Stimulated activated CD8-positive, alpha-beta memory T cell treated with anti-CD3 and anti-CD28 coated beads, Interleukin-7, amount 100 ng/mL, for 48 hours (primary cell): ENCODE data around the gene GUF1.
A peak's percentile ranks its signal among the peaks of the same experiment; 100 is the strongest.

ENCODE experiments used
- DNase-seq, 2 donors: peaks; one replicate each; pipeline ENCODE4 v3.0.0-alpha.2; 2020; ENCODE audit warnings: low read depth in 1 of 2; ENCODE audit errors: extremely low read depth in 1 of 2

Gene GUF1, protein sequence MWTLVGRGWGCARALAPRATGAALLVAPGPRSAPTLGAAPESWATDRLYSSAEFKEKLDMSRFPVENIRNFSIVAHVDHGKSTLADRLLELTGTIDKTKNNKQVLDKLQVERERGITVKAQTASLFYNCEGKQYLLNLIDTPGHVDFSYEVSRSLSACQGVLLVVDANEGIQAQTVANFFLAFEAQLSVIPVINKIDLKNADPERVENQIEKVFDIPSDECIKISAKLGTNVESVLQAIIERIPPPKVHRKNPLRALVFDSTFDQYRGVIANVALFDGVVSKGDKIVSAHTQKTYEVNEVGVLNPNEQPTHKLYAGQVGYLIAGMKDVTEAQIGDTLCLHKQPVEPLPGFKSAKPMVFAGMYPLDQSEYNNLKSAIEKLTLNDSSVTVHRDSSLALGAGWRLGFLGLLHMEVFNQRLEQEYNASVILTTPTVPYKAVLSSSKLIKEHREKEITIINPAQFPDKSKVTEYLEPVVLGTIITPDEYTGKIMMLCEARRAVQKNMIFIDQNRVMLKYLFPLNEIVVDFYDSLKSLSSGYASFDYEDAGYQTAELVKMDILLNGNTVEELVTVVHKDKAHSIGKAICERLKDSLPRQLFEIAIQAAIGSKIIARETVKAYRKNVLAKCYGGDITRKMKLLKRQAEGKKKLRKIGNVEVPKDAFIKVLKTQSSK

DNA sequence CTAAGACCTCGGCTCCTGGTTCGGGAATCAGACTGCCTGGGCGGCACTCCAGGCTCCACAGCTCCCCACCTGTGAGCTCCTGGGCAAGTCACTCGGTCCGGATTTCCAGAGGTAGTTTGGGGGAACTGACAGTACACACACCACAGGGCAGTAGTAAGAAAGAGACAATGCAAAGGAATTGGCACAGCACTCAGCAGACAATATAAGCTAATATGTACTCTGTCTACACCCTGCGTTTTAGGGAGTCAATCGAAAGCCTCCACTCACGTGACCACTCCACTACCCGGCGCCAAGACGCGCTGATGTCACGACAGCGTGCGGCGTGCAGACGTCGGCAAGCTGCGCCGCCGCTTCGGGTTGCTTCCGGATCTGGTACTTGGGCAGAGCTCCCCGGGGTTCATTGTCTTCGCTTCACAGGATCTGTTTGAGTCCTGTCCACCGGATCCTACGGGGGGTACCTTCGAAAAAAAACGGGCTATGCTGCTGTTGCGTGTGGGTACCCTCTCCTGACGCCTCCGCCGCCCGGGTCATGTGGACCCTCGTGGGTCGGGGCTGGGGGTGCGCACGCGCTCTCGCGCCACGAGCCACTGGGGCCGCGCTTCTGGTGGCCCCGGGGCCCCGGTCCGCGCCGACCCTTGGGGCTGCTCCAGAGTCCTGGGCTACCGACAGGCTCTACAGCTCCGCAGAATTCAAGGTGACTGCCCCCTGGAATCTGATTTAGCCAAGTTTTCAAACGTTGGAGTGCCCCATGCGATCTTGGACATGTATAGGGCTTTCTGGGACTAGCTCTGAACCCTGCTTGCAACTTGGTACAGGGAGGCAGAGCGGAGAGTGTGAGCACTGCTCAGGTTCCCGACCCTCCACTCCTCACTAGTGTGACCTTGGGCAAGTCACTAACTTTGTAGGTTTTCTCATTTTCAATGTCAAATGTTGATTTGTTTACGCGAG, at the start of gene GUF1:
Gene GUF1, plus strand, starts transcription at position 327 of the 948 bp plus-strand sequence. Its CDS starts 203 bp downstream, at position 530.
- DNase-seq, result peak; percentile 74 to 82

DNA sequence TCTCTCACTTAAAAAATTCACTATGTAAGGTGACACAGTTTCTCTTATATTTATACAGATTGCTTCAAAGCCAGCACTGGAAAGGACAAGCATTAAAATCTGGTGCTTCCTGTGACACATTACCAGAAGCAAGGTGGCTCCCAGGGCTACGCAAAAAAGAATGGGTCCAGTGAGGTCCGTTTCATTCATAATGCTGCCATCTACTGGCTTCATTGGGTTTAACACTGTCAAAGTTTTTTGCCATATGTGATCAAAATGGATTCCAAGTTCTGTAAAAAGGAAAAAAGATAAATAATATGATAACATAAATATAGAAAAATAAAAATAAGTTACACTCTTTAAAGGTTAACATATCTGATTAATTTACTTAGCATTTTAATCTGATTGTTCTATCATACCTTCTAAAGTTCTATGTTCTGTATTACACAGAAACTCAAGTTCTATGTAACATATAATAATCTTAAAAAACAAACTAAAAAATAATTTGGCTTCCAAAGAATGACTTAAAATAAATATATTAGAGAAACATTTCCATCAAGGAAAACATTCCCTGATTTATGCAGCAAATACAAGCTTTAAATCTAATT, 48.8 kb upstream of the GUF1 start:
- peak; percentile 2 to 18 for DNase-seq

DNA sequence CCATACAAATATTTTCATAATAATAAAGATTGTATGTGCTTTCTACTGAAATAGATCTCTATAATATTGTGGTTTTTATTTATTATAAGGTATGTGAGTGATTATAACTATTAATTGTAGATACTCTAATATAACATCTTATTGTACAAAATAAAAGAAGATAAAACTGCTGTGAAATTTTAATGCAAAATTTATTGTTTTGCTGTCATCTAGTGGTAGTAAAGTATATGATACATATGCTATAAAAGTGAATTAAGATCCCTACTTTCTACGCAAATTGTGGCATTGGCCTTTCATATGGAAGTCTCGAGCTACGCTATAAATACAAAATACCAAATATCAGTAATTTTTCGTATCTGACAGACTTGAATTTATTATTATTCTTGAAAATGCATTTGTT, 46.1 kb upstream of the GUF1 start:
- no peak for DNase-seq

DNA sequence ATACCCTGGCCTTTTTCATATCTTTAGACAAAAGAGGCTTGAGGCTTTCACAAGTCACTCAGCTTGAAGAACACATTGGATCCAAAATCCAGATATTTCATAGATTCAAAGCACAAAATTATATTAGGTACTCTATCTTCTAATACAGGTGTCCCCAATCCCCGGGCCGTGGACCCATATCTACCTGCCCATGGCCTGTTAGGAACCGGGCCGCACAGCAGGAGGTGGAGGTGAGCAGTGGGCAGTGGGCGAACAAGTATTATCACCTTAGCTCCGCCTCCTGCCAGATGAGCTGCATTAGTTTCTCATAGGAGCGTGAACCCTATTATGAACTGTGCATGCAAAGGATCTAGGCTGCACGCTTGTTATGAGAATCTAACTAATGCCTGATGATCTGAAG, 45.5 kb upstream of the GUF1 start:
- no peak for DNase-seq

DNA sequence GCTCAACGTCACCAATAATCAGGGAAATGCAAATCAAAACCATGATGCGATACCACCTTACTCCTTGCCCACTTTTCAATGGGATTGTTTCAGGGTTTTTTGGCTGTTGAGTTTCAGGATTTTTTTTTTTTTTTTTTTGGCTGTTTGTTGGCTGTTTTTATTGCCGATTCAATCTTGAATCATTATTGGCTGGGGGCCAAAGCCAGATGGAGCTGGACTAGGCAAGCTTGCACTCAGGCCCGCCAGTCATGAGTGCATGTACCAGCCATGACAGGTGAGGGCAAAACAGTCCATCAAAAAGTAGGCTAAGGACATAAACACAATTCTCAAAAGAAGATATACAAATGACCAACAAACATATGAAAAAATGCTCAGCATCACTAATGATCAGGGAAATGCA, 40.1 kb upstream of the GUF1 start:
- DNase-seq, result no peak

DNA sequence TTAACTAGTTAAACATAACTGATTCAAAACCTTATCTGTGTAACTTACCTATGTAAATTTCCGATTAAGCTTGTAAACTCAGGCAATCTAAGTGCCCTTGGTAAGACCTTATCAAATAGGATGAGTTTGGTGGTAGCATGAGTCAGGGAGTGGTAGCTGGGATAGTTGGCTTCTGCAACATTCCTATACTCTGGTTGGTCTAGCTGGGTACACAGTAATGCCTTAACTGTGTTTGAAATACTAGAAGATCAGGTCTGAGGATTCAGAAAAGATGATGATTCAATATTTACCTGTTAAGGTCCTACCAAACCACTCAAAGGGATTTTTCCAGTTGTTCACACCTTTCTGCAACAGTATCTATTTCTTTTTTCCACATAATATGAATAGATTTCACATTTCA, 32.1 kb upstream of the GUF1 start:
- no peak for DNase-seq

DNA sequence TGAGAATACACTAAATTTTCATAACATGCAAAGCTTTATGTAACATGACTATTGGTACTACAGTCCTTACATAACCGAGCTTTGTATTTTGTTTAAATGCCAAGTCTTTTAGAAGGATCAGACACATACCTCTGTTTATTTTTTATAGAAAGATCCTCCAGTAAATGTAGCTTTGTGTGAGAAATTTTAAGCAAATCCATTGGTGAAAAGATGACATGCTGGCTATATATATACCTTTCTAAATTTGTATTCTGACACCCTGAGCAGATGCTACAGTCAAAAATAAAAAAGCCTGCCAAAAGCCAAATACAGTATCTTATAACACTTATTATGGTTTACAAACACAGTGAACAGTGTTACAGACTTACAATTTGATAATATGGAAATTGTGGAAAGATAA, 26.8 kb upstream of the GUF1 start, which contains the start of gene YIPF7:
Gene YIPF7, minus strand, starts transcription at position 201 of the 400 bp plus-strand sequence. CDS start 1,525 bp downstream, outside the sequence.
- no peak for DNase-seq

DNA sequence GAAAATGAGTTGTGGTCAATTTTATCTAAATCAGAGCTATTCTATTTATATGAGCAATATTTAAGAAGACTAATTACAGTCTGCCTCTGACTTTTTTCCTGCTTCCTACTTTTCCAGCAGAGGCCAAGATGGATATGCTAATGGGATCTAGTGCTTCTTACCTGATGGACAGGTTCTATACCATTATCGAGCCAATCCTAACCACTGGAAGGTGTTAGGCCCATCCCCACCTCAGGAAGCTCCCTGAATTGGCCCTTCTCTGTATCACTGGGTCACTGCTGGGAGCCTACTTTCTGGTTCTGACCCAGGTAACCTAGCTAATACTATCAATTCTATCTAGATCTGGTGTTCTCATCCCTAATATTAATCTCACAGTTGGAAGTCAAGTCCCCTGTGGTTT, 26.2 kb upstream of the GUF1 start:
- no peak for DNase-seq

DNA sequence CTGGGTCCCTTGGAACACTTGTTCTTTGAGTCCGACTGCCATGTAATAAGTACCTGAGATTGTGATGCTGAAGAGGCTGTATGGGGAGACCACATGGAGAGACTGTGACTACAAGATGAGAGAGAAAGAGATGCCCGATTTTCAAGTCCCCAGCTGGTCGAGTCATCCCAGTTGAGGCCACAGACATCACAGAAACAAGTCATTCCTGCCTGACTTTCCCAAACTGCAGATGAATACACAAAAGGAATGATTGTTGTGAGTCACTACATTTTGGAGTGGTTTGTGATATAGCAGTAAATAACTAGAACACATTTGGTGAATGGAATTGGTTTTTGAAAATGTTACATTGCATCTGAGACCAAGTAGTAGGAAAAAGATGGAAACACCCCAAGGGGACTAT, 17.8 kb upstream of the GUF1 start:
- no peak for DNase-seq

DNA sequence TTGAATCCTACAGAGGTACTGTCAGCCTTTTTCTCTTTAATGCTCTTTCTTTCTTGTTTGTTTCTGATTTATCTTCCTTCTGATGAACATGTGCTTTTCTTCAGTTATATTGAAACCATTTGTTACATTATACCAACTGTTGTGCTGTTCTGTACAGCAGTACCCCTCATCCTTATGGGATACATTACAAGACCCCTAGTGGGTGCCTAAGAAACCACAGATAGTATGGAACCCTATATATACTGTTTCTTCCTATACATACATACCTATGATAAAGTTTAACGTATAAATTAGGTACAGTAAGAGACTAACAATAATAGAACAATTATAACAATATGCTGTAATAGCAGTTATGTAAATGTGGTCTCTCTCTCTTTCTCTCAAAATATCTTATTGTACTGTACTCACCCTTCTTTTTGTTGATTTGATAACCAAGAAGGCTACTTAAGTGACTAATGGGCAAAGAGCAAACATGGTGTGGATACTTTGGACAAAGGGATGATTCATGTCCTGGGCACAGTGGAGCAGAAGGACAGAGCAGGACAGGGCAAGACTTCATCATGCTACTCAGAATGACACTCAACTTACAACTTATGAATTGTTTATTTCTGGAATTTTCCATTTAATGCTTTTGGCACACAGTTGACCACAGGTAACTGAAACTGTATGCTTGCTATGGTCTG, 16.1 kb upstream of the GUF1 start:
- DNase-seq, result no peak

DNA sequence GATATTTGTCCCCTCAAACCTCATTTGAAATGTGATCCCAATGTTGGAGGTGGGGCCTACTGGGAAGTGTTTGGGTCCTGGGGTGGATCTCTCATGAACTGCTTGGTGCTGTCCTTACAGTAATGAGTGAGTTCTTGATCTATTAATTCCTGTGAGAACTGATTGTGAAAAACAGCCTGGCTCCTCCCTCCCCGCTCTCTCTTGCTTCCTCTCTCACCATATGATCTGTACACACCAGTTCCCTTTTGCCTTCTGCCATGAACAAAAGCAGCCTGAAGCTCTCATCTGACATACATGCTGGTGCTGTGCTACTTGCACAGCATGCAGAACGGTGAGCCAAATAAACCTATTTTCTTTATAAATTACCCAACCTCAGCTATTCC, 15.6 kb upstream of the GUF1 start:
- no peak for DNase-seq

DNA sequence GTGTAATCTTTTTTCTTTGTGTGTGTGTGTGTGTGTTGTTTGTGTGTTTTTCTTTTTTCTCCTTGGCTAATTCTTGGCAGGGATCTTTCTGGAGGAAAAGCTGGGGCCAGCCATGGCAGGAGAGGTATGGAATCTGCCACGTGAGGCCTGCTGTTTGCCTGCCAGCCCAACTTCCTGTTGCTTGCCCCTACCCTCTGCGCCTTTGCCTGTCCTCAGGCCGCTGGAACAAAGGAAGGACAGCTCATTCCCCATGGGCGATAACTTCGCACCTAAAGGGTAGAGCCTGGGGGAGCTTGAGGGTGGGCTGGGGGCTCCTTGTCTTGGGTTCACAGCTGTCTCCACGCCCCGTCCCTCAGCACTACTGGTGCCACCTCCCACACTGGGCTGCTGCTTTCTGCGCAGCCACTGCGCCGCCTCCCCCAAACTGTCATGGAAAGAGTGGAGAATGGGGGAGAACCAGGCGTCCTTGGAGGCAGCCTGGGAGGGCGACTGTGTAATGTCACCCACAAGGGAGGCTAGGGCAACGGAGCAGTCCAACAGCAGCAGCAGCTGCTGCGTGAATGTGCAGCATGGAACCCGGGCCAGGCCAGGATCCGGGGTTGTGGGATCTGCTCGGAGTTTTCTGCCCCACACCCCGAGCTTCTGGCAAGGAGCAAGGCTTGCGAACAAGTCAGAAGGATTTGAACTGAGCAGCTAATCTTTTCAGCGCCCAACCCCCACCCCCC, 14.5 kb upstream of the GUF1 start:
- DNase-seq, result no peak

DNA sequence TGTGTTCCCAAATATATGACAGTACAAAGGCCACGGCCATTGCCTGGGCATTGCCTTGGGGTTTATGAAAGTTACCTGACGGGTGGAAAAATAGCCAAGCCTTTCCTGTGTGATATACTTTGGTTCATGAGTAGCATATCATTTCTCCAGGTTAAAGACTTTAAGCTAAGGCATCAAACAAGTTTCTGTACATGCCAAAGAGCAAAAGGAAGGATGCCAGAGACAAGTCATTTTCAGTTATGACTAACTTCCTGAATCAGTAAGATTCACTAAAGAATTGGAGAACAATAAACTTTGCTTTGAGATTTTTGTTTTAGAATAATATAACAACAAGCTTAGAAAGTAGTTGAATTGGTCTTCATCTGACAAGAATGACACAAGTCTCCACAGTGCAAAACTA, 9.7 kb upstream of the GUF1 start:
- no peak for DNase-seq

DNA sequence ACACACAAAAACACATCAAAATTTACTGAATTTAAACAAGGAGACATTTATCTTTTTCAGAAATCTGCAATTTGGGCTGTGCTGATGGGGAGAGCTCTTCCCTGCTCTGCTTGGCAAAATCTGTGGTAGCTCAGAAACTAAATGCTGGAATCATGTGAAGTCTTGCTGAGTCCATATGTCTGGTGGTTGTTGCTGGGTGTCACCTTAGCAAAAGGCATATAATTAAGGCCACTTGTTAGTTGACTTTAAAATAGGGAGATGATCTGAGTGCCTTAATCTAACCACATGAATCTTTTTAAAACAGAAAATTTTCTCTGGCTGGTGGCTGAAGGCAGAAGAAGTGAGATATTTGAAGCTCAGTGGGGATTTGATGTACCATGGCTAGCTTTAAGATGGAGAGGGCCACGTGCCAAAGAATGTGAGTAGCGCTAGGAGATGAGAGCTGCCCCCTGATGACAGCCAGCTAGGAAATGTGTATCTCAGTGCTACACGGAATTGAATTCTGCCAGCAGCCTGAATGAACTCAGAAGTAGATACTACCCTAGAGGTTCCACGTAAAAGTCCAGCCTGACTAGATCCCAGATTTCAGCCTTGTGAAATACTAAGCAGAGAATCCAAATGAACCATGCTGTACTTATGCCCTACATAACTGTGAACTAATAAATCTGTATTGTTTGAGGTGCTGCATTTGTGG, 7.6 kb upstream of the GUF1 start:
- DNase-seq, result no peak

DNA sequence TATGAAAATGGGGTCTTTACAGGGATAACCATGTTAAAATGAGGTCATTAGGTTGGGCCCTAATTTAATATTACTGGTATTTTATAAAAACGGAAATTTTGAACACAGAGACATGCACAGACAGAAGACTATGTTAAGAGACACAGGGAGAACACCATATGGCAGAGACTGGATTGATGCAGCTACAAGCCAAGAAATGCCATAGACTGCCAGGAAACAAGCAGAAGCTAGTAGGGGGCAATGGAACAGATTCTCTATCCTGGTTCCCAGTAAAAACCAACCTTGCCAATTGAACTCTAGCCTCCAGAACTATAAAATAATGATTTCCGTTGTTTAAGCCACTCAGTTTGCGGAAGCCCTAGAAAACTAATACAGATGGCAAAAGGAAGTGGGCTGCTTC, 6.6 kb upstream of the GUF1 start:
- DNase-seq, result no peak

DNA sequence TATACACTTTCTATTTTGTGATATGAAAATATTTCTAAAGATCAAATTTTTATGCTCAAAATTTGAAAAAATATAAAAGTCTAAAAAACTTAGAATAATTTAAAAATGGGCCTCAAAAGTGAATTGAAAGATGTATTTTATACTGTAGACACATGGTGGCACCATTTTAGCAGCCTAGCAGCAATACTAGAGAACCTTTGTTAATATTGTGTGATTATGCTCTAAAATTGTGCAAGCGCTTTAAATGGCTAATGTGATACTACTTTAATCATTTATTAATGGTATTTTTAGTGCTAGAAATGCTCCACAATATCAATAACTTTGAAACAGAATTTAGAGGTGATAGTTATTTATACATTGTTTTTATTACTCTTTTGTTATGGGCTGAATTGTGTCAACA, 3.7 kb upstream of the GUF1 start:
- DNase-seq, result no peak

DNA sequence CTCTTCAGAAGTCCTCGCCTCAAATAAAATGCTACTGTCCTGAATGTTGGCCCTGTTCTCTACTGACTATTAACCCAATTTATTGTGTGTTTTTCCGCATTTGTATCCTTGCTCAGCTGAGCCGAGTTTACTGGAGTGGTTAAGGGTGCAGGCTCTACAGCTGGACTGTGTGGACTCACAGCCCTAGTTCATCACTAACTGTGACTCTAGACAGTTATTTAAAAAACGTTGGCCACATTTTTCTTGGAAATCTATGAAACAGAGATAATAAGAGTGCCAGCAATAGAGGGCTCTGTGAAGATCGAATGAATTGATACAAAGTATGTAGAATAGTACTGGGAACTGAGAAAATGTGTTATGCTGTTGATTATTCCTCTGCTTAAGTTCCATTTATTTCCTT, 2.9 kb upstream of the GUF1 start:
- no peak for DNase-seq

DNA sequence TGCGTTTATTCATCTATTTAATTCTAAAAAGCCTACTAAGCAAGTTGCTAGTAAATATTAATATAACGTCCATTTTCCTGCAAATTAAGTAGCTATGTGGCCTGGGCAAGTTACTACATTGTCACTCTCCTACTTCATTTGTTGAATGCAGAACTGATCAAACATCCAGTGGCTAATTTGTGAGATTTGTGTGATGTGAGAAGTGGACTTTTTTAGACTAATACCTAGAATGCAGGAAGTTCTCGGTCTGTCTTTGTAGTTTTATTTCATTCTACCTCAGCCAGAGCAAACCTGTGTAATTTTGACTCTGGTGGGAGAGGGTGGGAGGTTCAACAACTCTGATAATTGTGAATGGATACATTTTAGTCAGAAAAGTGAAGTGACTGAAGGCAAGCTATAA, 840 bp downstream of the GUF1 start:
- DNase-seq, result no peak

DNA sequence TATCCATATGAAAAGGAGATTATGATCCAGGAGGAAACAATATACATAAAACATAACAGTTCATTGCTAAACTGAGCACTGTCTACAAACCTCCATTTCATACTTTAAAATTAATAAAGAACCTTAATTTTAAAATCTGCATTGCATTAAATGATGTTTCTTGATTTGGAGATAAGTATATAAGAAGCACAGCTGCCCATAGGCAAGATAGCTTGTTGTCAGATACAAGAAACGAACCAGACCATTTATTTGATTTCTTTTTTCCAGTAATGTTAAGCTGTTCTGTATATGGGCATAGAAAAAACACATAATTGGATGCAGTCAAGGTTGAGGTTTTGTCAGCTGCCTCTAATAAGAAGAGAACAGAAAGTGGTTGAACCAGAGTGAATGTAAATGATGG, 6.4 kb downstream of the GUF1 start:
- DNase-seq, result no peak
